ENCODE data around the gene ITIH4.

Gene ITIH4
- total RNA-seq = 0.65 to 3.7 (median 1.6) reads per million in 9 experiments

DNA sequence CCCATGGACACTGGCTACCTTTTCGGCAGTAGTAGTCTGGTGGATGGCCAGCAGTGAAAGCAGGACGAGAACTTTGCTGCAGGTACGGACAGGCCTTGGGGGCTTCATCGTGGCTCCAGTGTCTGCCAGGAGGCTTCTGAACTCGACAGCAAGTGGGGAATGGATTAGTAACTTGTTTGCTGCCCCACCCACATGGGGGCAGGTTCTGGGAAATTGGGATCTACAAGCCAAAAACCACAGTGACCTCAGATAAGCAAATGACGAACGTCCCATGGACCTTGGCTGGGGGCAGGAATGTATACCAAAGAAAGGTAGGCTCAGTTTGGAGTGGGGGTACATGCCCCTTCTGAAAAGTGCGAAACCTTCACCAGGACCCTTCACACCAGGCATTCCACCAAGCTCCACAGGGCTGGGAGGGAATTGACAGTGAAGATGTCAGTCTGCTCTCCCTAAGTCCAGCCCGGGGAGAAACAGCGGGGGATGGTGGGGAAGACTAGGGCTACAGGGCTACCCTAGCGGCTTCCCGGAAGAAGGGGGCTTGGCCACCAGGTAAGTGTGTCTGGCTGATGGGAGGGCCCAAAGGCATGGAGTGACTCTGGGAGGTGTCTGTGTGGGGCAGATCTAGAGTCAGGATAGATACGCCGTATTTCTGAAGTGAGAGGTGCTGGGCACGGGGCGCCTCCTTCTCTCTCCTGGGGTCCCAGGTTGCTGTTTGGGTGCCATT is at the start of gene ITIH4:
Gene ITIH4, minus strand, starts transcription at position 138 of the 724 bp plus-strand sequence. Its CDS starts 30 bp downstream, at position 108.
- H3K27me3 Mint-ChIP-seq = no peaks in the 10 kb centered on the region
- H3K4me3 Mint-ChIP-seq = no peak within 1 kb of the TSS
- H3K36me3 Mint-ChIP-seq (ENCODE audit: insufficient read depth) = peaks cover 8% of the 10 kb centered on the region
- H3K4me1 Mint-ChIP-seq (ENCODE audit: low read depth in 2 of 2) = peaks cover 0 to 12% of the 10 kb centered on the region in 2 donors
- ATAC-seq (replicated peaks) = no peak
- no peak for DNase-seq
- peak within 1 kb of the TSS; percentile 35 to 39 for H3K27ac Mint-ChIP-seq
- no peaks in the 10 kb centered on the region for H3K9me3 Mint-ChIP-seq

DNA sequence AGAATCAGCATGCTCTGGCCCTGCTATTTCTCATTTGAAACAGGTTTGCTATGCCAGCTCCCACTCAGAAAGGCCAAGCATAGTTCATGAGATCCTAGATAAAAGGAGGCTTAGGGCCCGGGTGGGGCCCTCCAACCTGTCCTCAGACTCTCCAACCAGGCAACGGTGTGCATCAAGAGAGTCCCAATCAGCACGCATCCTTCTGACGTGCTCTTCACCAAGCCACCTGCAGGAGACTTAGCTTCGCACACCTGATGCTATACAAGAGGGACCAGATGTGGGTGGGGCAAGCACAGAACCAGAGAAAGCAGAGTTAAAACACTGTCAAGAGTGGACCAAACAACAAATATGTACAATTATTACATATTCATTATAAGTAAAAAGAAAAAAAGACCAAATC is 49.6 kb upstream of the ITIH4 start:
- H3K27ac Mint-ChIP-seq = peak overlapping the region in 1 of 2 donors; percentile 70

DNA sequence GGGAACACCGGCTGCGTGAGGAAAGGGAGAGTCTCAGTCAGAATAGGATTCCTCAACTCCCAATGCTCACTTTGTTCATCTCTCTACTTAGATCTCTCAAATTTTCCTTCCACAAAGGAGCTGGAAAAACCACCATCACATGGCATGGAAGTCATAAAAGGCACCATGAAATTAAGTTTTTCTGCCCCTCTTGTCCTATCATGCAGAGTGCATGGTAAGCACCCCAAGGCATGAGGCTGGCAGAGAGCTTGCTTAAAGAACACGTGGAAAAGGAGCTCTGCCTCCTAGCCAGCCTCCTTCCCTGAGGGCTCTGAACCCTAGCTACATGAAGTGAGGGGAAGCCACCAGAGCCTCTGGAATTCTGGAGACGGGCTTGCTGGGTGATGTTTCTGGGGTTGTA is 49.1 kb upstream of the ITIH4 start:
- Mint-ChIP-seq H3K27me3 (no peaks in the 10 kb centered on the region), H3K27ac (peak overlapping the region; percentile 16 to 70), H3K4me1 (ENCODE audit: low read depth in 2 of 2) (peaks cover 25 to 35% of the 10 kb centered on the region in 2 donors), H3K4me3 (no peak overlapping the region), H3K9me3 (no peaks in the 10 kb centered on the region), H3K36me3 (ENCODE audit: insufficient read depth) (peaks cover 11% of the 10 kb centered on the region)
- no peak for ATAC-seq (replicated peaks)
- no peak for DNase-seq

More for the DNA sequence above, 49.6 kb upstream of the ITIH4 start:
- no peak for ATAC-seq (replicated peaks)
- peaks cover 22 to 32% of the 10 kb centered on the region in 2 donors for H3K4me1 Mint-ChIP-seq (ENCODE audit: low read depth in 2 of 2)
- no peak overlapping the region for H3K4me3 Mint-ChIP-seq
- H3K27me3 Mint-ChIP-seq = no peaks in the 10 kb centered on the region
- DNase-seq = no peak
- no peaks in the 10 kb centered on the region for H3K9me3 Mint-ChIP-seq
- H3K36me3 Mint-ChIP-seq (ENCODE audit: insufficient read depth) = peaks cover 11% of the 10 kb centered on the region

DNA sequence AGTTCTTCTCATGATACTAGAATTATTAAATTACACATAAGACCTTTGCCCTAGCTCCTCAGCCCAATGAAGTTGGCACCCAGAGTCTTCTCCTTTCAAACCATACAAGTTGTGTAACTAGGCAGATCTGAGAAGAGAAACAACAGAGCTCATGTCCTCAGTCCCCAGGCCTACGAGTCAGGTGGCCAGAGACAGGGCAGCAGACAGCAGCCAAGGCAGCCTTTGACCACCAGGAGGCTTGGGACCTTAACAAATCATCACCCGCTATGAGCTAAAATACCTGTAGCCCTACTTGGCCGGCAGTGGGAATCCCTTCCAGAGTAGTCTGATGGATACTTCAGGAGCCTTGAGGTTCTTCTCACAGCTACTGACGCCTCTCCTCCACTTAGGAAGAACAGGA is 48.6 kb upstream of the ITIH4 start:
- Mint-ChIP-seq H3K4me1 (ENCODE audit: low read depth in 2 of 2) (peaks cover 25 to 36% of the 10 kb centered on the region in 2 donors), H3K36me3 (ENCODE audit: insufficient read depth) (peaks cover 11% of the 10 kb centered on the region), H3K9me3 (no peaks in the 10 kb centered on the region), H3K4me3 (no peak overlapping the region), H3K27ac (peak overlapping the region in 1 of 2 donors; percentile 16), H3K27me3 (no peaks in the 10 kb centered on the region)
- ATAC-seq (replicated peaks) = no peak
- DNase-seq = no peak

DNA sequence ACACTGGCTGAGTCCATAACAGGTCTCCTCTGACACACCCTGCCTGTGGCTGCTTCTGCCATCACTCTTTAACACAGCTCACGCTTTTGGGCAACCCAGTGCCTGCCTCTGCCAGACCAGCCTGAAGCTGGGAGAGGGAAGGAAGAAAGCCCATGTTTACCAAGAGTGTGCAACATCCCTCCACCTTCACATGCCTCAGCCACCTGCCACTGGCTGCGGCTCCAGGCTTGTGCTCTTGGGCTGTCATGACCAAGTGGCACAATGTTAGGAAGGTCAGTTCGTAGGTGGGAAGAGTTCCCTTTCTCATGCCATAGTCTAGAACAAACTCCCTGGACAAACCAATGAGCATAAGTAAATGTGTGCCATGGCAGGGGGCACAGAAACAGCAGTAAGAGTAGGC is 46.6 kb upstream of the ITIH4 start:
- no peak overlapping the region for H3K27ac Mint-ChIP-seq
- H3K4me1 Mint-ChIP-seq (ENCODE audit: low read depth in 2 of 2) = peaks cover 22 to 37% of the 10 kb centered on the region in 2 donors
- no peaks in the 10 kb centered on the region for H3K27me3 Mint-ChIP-seq
- no peaks in the 10 kb centered on the region for H3K9me3 Mint-ChIP-seq
- no peak overlapping the region for H3K4me3 Mint-ChIP-seq
- DNase-seq = no peak
- H3K36me3 Mint-ChIP-seq (ENCODE audit: insufficient read depth) = peaks cover 11% of the 10 kb centered on the region
- ATAC-seq (replicated peaks) = no peak

DNA sequence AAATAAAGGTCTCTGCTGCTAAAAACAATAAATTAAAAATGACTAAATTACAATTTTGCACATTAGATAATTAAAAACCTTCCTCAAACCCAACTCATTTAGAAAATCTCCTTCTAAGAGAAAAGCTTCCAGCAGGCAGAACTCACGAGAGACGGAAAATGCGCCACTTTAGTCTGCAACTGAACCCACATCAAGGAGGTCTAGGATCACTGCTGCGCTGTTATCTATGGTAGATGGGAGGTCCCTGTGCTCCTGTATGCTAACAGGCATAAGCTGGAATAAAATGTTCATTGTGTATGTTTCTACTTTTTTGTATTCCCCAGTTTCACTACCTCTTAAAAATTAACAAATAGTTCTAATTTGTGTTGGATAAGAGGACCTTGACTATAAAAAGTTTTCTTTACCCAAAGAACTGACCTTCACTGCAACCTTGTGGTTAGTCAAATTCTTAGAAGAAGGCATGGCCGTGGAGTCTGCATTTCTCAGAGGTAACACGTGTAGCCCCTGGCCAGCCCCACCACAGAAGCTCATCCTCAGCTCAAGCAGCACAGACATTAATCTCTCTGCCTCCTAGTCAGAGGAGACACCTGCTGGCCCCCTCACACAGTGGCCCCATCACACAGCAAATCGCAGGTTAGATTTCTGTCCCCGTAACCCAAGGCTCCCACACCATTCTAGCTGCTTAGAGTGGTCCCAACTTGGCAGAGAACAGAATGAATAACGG is 44.6 kb upstream of the ITIH4 start:
- ATAC-seq (replicated peaks) = no peak

DNA sequence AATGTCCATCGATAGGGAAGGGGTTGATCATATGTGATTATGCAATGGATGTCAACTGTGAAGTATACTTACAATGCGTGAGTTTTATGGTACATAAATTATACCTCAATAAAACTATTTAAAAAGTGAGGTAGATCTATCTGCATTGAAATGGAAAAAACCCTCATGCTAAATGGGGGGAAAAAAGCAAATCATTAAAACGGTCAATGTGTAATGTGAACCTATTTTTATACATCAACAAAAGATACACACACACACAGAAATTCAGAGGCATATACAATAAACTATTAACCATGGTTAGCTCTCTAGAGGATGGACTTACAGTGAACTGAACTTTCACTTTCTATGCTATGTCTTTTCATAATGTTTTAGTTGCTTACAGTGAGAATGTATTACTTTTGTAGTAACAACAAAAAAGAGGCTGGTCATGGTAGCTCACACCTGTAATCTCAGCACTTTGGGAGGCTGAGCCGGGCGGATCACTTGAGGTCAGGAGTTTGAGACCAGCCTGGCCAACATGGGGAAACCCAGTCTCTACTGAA is 43.8 kb upstream of the ITIH4 start:
- H3K27ac Mint-ChIP-seq = peak overlapping the region in 1 of 2 donors; percentile 22
- no peaks in the 10 kb centered on the region for H3K27me3 Mint-ChIP-seq
- peaks cover 3% of the 10 kb centered on the region for H3K36me3 Mint-ChIP-seq (ENCODE audit: insufficient read depth)
- no peak overlapping the region for H3K4me3 Mint-ChIP-seq
- no peak for DNase-seq
- peaks cover 28 to 45% of the 10 kb centered on the region in 2 donors for H3K4me1 Mint-ChIP-seq (ENCODE audit: low read depth in 2 of 2)
- no peaks in the 10 kb centered on the region for H3K9me3 Mint-ChIP-seq
- ATAC-seq (replicated peaks) = no peak

More for the DNA sequence above, 44.6 kb upstream of the ITIH4 start:
- Mint-ChIP-seq H3K4me3 (no peak overlapping the region), H3K4me1 (ENCODE audit: low read depth in 2 of 2) (peaks cover 31 to 45% of the 10 kb centered on the region in 2 donors), H3K9me3 (no peaks in the 10 kb centered on the region), H3K27ac (peak overlapping the region; percentile 22 to 46), H3K36me3 (ENCODE audit: insufficient read depth) (peaks cover 8% of the 10 kb centered on the region), H3K27me3 (no peaks in the 10 kb centered on the region)
- DNase-seq = no peak

DNA sequence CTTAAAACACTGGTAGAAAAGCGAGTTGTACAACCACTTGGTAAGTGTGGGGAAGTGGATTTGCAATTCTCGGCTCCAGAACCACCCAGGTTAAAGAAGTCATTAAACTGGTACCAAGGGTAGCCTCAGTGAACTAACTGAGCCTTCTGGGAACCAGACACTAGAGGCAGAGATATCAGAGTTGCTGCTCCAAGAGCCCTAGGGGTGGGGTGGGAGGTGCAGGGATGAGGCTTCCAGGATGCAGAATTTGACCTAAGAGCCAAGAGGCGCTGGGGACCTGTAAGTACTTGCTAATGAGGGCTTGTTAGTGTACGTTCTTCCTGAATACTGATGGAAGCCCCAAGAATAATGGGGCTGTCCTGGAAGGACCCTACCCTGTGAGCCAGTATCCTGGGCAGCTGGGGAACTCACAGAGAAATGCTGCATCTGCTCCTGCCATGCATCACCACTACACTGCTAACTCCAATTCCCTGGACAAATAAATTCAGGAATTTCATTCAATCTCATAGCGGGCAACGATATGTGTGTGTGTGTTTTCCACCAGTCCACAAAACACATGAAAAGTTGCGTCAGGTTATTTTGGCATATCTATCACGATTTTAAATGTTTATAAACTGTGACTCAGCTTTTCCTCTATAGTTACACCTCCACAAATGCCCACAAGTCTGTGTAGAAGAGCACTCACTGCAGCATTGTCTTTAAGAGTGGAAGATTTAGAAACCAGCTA is 43.1 kb upstream of the ITIH4 start:
- H3K27ac Mint-ChIP-seq = peak overlapping the region in 1 of 2 donors; percentile 22
- peaks cover 29 to 41% of the 10 kb centered on the region in 2 donors for H3K4me1 Mint-ChIP-seq (ENCODE audit: low read depth in 2 of 2)
- no peak overlapping the region for H3K4me3 Mint-ChIP-seq
- peaks cover 2% of the 10 kb centered on the region for H3K36me3 Mint-ChIP-seq (ENCODE audit: insufficient read depth)
- DNase-seq = no peak
- H3K9me3 Mint-ChIP-seq = no peaks in the 10 kb centered on the region
- H3K27me3 Mint-ChIP-seq = no peaks in the 10 kb centered on the region
- ATAC-seq (replicated peaks) = no peak

DNA sequence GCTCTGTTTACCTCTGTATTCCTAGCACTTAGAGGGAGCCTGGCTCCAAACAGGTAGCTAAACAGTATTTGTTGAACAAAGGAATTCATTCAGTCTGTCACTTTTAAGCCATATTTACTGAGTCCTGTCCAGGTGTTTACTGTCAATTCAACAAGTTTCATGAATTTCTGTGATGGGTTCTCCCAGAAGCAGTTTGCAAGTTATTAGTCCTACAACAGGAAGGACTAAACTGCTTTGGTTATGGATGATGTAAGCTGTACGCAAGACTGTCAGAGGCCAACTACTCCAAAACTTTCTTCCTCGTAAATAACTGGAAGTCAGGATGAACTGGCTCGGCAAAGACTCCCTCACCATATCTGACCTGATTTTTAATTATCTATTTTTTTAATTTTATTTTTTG is 41.8 kb upstream of the ITIH4 start:
- Mint-ChIP-seq H3K4me1 (ENCODE audit: low read depth in 2 of 2) (peaks cover 30 to 37% of the 10 kb centered on the region in 2 donors), H3K27ac (peak overlapping the region in 1 of 2 donors; percentile 65), H3K9me3 (no peaks in the 10 kb centered on the region), H3K36me3 (ENCODE audit: insufficient read depth) (peaks cover 2% of the 10 kb centered on the region), H3K4me3 (no peak overlapping the region), H3K27me3 (no peaks in the 10 kb centered on the region)
- DNase-seq (no peak), ATAC-seq (replicated peaks) (no peak)

DNA sequence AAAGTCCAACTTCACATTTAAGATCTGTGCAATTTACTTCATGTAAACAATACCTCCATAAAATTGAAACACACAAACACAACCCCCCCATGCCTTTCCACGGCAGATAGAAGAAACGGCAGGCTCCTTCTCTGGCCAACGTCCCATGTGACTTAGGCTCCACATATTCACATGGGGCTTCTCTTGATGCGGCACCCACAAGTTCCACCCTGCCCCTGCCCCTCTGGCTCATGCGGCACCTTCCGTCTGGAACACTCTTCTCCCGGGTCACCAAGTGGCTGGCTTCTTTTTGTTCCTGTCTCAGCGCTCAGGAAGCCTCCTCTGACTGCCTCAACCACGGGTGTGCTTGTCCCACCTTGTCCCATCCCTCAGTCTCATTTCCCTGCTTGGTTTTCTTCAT is 41.3 kb upstream of the ITIH4 start:
- no peaks in the 10 kb centered on the region for H3K27me3 Mint-ChIP-seq
- peaks cover 27 to 37% of the 10 kb centered on the region in 2 donors for H3K4me1 Mint-ChIP-seq (ENCODE audit: low read depth in 2 of 2)
- H3K9me3 Mint-ChIP-seq = no peaks in the 10 kb centered on the region
- peaks cover 2% of the 10 kb centered on the region for H3K36me3 Mint-ChIP-seq (ENCODE audit: insufficient read depth)
- ATAC-seq (replicated peaks) (no peak), DNase-seq (no peak)
- no peak overlapping the region for H3K4me3 Mint-ChIP-seq
- H3K27ac Mint-ChIP-seq = peak overlapping the region in 1 of 2 donors; percentile 65

DNA sequence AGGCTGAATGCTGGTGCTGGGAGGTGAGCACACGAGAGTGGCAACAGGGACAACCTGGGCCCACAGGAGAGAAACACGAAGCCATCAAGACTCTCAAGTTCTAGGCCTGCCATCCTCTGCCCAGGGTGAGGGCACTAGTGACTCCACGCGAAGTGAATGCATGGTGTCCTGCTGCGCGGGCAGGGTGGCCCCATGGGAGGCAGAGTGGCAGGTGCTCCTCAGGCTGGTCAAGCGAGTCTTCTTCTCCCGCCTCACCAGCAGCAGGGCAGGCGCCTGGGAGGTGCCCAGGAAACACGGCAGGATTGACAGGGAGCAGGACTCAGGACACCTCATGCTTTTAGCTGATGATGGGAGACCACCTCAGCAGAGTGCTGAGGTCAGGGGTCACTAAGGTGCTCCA is 40.0 kb upstream of the ITIH4 start:
- peaks cover 30 to 39% of the 10 kb centered on the region in 2 donors for H3K4me1 Mint-ChIP-seq (ENCODE audit: low read depth in 2 of 2)
- H3K27ac Mint-ChIP-seq = peak overlapping the region in 1 of 2 donors; percentile 74
- H3K27me3 Mint-ChIP-seq = no peaks in the 10 kb centered on the region
- peaks cover 2% of the 10 kb centered on the region for H3K36me3 Mint-ChIP-seq (ENCODE audit: insufficient read depth)
- DNase-seq (no peak), ATAC-seq (replicated peaks) (no peak)
- H3K4me3 Mint-ChIP-seq = no peak overlapping the region
- H3K9me3 Mint-ChIP-seq = peaks cover 2 to 9% of the 10 kb centered on the region in 2 donors

DNA sequence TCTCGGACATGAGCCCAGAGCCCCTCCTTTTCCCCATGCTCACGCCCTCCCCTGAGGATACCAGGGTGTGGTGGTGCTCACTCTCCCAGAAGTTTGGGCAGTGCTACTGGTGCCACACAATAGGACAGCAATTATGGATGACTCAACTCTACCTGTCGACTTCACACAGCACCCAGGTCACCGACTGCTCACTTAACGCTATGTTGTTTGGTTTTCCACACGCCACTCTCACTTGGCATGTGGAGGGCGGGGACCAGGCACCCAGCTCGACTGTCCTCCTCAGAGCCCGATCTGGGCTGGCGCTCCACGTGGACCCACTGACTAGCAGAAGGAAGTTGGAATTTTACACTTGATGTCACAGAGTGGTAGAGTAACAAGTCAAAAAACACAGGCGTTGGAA is 36.0 kb upstream of the ITIH4 start:
- ATAC-seq (replicated peaks) = no peak
- Mint-ChIP-seq H3K27ac (peak overlapping the region in 1 of 2 donors; percentile 67), H3K27me3 (no peaks in the 10 kb centered on the region), H3K4me1 (ENCODE audit: low read depth in 2 of 2) (peaks cover 21 to 31% of the 10 kb centered on the region in 2 donors), H3K9me3 (peaks cover 4 to 9% of the 10 kb centered on the region in 2 donors), H3K36me3 (ENCODE audit: insufficient read depth) (peaks cover 10% of the 10 kb centered on the region), H3K4me3 (no peak overlapping the region)
- DNase-seq = no peak

DNA sequence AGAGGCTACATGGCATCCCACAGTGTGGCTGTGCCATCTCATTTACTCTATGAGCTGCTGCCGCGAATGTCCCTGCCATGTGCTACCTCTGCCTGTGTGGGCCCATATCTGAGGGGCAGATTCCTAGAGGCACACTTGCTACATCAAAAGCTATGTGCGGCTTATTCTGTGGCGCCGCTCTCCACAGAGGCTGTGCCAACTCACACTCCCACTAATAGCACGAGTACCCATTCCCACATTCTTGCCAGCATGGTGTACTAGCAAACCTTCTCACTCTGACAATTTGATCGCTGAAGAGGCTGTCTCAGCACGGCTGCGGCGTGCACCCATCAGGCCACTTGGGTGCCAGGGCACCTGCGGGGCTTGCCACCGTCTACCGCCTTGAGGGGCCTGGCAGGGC is 35.5 kb upstream of the ITIH4 start:
- H3K36me3 Mint-ChIP-seq (ENCODE audit: insufficient read depth) = peaks cover 7% of the 10 kb centered on the region
- H3K27ac Mint-ChIP-seq = peak overlapping the region in 1 of 2 donors; percentile 67
- no peaks in the 10 kb centered on the region for H3K27me3 Mint-ChIP-seq
- DNase-seq (no peak), ATAC-seq (replicated peaks) (no peak)
- H3K4me3 Mint-ChIP-seq = no peak overlapping the region
- peaks cover 20 to 30% of the 10 kb centered on the region in 2 donors for H3K4me1 Mint-ChIP-seq (ENCODE audit: low read depth in 2 of 2)
- H3K9me3 Mint-ChIP-seq = peaks cover 4 to 9% of the 10 kb centered on the region in 2 donors
